Duodenal mucosa (tissue), 2 donors: Measurements from ENCODE around the gene MED9.

ENCODE experiments used
- H3K27ac ChIP-seq: one replicate; pipeline ENCODE4 v1.7.0; 2013; ENCODE audit warnings: low read depth, low read length
- H3K27me3 ChIP-seq, 2 donors: one replicate each; pipeline ENCODE4 v1.7.0; 2013; ENCODE audit warnings: low read length in 2 of 2, control low read depth in 1 of 2; ENCODE audit not compliant: insufficient read depth in 2 of 2, control insufficient read depth in 1 of 2
- H3K36me3 ChIP-seq, 2 donors: one replicate each; pipeline ENCODE4 v1.7.0; 2013; ENCODE audit warnings: low read length in 2 of 2, control low read depth in 1 of 2; ENCODE audit not compliant: insufficient read depth in 2 of 2, control insufficient read depth in 1 of 2
- H3K4me1 ChIP-seq, 2 donors: one replicate each; pipeline ENCODE4 v1.7.0; 2013; ENCODE audit warnings: low read length in 2 of 2, control low read depth in 1 of 2; ENCODE audit not compliant: insufficient read depth in 2 of 2, control insufficient read depth in 1 of 2
- H3K4me3 ChIP-seq, 2 donors: one replicate each; pipeline ENCODE4 v1.7.0; 2013; ENCODE audit warnings: low read length in 2 of 2, low read depth in 1 of 2
- H3K9ac ChIP-seq, 2 donors: one replicate each; pipeline ENCODE4 v1.7.0; 2013; ENCODE audit warnings: low read length in 2 of 2, low read depth in 1 of 2
- H3K9me3 ChIP-seq, 2 donors: one replicate each; pipeline ENCODE4 v1.7.0; 2013; ENCODE audit warnings: low read length in 2 of 2, control low read depth in 1 of 2; ENCODE audit not compliant: control insufficient read depth in 1 of 2

The MED9 gene

DNA sequence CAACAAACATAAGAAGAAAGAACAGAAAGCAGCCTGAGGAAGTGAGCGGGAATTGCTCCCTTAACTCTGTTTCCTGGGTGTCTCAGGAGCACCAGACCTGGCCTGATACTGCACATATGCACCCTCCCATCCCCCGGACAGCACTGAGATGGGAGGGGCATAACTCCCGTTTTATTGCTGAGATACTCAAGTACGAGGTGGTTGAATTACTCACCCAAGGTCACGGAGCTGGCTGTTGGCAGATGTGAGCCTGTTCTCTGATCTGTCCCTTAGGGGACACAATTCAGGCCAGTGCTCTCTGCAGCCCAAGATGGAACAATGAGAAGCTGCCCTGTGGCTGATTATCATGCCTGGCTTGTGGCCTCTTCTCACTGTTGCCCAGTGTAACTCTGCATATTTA lies 9.1 kb upstream of the MED9 start:
- no peak overlapping the region for H3K4me3 ChIP-seq
- H3K9ac ChIP-seq, result no peak overlapping the region
- H3K27ac ChIP-seq, result no peak overlapping the region
- no peaks in the 10 kb centered on the region for H3K36me3 ChIP-seq
- peaks cover 5% of the 10 kb centered on the region in 2 donors for H3K4me1 ChIP-seq
- H3K9me3 ChIP-seq, result no peaks in the 10 kb centered on the region
- H3K27me3 ChIP-seq, result peaks cover 0 to 8% of the 10 kb centered on the region in 2 donors

DNA sequence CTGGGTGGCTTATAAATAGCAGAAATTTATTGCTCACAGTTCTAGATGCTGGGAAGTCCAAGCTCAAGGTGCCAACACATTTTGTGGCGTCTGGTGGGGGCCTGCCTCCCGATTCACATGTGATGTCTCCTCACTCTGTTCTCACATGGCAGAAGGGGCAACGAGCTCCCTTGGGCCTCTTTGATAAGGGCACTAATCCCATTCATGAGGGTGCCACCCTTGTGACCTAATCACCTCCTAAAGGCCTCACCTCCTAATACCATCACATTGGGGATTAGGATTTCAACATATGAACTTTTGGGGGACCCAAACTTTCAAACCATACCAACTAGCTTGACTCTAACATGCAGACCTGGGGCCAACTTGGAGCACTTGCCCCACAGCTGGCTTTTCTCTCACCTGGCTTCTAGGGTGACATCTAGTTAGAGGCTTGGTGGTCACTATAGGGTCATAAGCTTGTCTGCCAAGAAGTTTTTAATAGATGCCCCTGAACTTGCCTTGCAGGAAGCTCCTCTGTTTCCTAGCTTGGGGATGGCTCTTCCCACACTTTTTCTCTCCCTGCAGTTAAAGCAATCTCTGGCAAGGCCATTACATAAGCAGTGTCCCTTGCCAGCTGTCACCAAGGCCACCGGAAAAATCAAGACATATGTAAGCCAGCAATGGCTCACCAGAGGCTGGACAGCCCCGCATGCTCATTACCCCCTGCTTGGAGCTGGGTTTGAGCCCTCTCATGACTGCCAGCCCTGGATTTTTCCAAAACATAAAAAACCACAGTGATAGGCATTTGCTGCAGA lies 8.4 kb upstream of the MED9 start:
- Histone ChIP-seq H3K4me1 (peaks cover 5% of the 10 kb centered on the region in 2 donors), H3K4me3 (no peak overlapping the region), H3K27me3 (peaks cover 0 to 8% of the 10 kb centered on the region in 2 donors), H3K27ac (no peak overlapping the region), H3K9ac (no peak overlapping the region), H3K9me3 (no peaks in the 10 kb centered on the region), H3K36me3 (no peaks in the 10 kb centered on the region)

DNA sequence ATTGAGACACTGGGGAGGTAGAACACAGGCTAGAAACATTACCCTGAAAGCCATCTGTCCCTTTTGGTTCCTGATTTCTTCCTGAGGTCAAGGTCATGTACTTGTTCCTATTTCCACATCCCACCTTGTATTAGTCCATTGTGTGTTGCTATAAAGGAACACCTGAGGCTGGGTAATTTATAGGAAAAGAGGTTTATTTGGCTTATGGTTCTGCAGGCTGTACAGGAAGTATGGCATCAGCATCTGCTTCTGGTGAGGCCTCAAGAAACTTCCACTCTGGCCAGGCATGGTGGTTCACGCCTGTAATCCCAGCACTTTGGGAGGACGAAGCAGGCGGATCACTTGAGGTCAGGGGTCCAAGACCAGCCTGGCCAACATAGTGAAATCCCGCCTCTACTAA lies 7.4 kb upstream of the MED9 start:
- H3K9ac ChIP-seq, result no peak overlapping the region
- no peaks in the 10 kb centered on the region for H3K36me3 ChIP-seq
- H3K27ac ChIP-seq, result no peak overlapping the region
- H3K27me3 ChIP-seq, result peaks cover 0 to 8% of the 10 kb centered on the region in 2 donors
- H3K4me1 ChIP-seq, result peaks cover 5% of the 10 kb centered on the region in 2 donors
- H3K4me3 ChIP-seq, result no peak overlapping the region
- no peaks in the 10 kb centered on the region for H3K9me3 ChIP-seq

DNA sequence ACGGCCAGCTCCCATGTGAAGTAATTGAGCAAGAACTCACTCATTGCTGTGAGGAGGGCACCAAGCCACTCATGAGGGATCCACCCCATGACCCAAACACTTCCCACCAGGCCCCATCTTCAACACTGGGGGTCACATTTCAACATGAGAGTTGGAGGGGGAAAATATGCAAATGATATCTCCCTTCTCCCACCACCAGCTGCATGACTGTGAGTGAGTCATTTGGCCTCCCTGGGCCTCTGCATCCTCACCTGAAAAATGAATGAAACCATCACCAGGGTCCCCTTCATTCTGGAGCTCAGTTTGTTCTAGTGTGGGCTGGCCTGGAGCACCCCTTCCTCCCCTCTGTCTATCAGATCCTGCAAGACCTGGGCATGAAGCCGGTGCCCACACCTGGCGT lies 6.8 kb upstream of the MED9 start:
- H3K9ac ChIP-seq, result no peak overlapping the region
- H3K9me3 ChIP-seq, result no peaks in the 10 kb centered on the region
- no peaks in the 10 kb centered on the region for H3K36me3 ChIP-seq
- H3K27me3 ChIP-seq, result peaks cover 0 to 8% of the 10 kb centered on the region in 2 donors
- H3K4me1 ChIP-seq, result peaks cover 5% of the 10 kb centered on the region in 2 donors
- H3K4me3 ChIP-seq, result no peak overlapping the region
- no peak overlapping the region for H3K27ac ChIP-seq

DNA sequence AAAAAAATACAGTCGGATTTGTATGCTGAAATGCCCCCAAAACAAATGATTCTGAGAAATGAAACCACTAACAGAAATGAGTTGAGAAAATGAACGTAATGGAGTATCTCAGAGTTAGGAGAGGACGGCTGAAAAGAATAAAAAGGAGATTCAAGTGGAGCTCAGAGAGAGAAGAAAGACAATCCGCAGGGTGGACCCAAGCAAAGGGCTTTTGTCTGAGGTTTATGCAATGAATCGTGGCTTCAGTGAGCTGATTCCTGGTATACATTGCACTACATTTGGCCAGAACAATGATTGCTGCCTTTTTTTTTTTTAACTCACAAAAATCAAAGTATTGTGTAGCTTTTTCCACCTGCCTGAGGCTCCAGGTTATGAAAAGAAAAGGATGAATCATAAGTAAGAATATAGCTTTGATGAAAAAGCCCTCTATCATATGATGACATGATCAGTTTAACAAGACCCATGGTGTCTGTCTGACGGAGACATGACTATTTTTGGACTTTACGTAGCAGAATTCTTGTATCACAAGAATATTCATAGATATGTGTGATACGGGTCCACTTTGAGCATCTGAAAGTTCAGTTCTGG lies 4.4 kb upstream of the MED9 start:
- Histone ChIP-seq H3K9me3 (no peaks in the 10 kb centered on the region), H3K27ac (no peak overlapping the region), H3K27me3 (peaks cover 0 to 8% of the 10 kb centered on the region in 2 donors), H3K36me3 (no peaks in the 10 kb centered on the region), H3K4me1 (peaks cover 3 to 5% of the 10 kb centered on the region in 2 donors), H3K4me3 (no peak overlapping the region), H3K9ac (no peak overlapping the region)

DNA sequence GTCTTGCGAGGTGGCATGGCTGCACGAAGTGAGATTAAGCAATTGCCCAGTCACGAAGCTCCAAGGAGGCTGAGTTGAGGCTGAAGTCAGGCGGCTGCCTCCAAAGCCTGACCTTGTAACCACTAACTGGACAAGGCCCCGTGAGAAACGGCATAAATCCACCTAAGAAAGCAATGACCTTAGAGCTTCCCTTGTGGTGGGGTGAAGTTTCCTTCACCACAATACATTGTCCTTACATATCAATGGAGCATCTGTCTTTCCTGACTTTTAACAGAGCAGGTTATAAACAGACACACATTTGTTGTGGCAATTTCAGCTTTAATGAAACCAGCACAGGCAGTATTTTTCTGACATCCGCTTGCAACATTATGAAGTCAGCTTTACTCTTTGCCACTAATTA lies 2.5 kb upstream of the MED9 start:
- Histone ChIP-seq H3K9ac (no peak overlapping the region), H3K4me1 (peaks cover 12 to 17% of the 10 kb centered on the region in 2 donors), H3K9me3 (no peaks in the 10 kb centered on the region), H3K27ac (no peak overlapping the region), H3K4me3 (no peak overlapping the region), H3K36me3 (no peaks in the 10 kb centered on the region), H3K27me3 (peaks cover 0 to 8% of the 10 kb centered on the region in 2 donors)

DNA sequence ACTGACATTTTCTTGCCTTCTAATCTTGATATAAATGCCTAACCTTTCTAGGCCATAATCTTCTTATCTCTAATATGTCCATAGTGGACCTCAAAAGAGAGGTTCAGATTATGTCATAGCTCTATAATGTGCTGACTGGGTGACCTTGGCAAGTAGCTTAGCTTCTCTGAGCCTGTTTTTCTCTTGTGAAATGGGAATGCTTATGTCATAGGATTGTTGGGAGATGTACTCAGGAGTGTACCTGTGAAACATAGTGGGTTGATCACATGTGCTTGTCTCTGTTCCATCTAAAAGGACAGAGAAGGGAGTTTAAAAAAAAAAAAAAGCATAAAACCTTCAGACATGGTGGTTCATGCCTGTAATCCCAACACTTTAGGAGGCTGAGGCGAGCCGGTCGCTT lies 2.4 kb downstream of the MED9 start:
- Histone ChIP-seq H3K27ac (no peak overlapping the region), H3K9ac (no peak overlapping the region), H3K4me1 (peaks cover 19 to 22% of the 10 kb centered on the region in 2 donors), H3K27me3 (no peaks in the 10 kb centered on the region), H3K36me3 (peaks cover 0 to 9% of the 10 kb centered on the region in 2 donors), H3K4me3 (no peak overlapping the region), H3K9me3 (no peaks in the 10 kb centered on the region)

DNA sequence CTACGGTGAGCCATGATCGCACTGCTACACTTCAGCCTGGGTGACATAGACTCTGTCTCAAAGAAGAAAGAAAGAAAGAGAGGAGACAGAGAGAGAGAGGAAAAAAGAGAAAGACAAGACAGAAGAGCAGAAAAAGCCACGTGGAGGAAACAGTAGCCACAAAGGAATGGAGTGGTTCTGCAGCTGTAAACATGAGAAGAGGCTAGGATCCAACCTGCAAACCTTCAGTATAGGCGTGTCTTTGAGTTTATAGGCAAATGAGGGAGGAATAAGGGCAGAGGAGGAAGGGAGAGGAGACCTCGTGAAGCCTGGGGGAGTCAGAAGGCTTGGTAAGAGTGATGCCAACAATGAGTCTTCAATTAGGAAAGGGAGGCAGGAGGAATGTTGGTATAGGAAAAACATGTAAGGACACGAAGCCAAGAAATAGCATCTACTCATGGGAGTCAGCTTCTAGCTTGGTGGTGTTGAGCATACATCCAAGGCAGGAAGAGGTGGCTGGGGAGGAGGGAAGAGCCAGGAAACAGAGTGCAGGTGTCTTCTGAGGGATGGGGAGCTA lies 3.9 kb downstream of the MED9 start:
- no peak overlapping the region for H3K27ac ChIP-seq
- peaks cover 19 to 22% of the 10 kb centered on the region in 2 donors for H3K4me1 ChIP-seq
- no peaks in the 10 kb centered on the region for H3K27me3 ChIP-seq
- no peaks in the 10 kb centered on the region for H3K9me3 ChIP-seq
- no peak overlapping the region for H3K4me3 ChIP-seq
- peaks cover 0 to 20% of the 10 kb centered on the region in 2 donors for H3K36me3 ChIP-seq
- no peak overlapping the region for H3K9ac ChIP-seq

DNA sequence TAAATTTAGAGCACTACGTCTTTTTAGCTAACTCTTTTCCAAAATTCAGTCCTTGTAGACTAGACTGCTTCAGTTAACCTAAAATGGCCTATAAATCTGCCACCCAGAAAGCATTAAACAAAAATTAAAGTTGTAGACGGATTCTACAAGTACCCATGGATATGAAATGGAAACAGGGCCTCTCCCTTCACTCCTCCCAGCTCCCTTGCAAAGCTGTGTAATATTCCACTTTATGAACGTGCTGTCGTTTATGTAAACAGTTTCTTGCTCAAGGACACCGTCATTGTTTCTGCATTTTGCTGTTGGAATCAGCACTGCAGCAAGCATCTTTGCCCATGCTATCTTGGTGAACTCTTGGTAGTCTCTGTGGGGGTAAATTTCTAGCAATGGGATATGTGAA lies 5.1 kb downstream of the MED9 start:
- Histone ChIP-seq H3K9me3 (no peaks in the 10 kb centered on the region), H3K36me3 (peaks cover 0 to 22% of the 10 kb centered on the region in 2 donors), H3K9ac (no peak overlapping the region), H3K27ac (no peak overlapping the region), H3K4me3 (no peak overlapping the region), H3K27me3 (no peaks in the 10 kb centered on the region), H3K4me1 (peaks cover 19 to 22% of the 10 kb centered on the region in 2 donors)

DNA sequence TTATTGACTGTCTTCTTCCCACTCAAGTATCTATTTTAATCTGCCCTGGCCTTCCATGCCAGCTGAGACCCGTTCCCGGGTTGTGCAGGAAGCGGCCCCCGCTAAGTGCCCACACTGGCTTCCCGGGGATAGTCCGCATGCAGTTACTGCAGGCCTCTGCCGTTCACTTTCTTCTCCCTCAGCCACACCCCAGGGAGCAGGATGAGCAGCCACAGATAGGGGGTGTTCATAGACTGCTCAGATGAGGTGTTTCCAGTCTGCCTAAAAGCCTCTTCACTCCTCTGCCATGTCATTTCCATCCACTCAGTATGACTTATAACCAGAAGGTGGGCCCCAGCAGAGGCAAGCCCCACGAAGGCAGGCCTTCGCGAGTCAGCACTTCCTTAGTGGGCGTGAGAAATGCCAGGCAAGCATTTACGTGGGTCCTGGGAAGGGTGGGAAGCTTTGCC lies 7.7 kb downstream of the MED9 start:
- Histone ChIP-seq H3K27me3 (no peaks in the 10 kb centered on the region), H3K4me3 (no peak overlapping the region), H3K9ac (no peak overlapping the region), H3K27ac (no peak overlapping the region), H3K36me3 (peaks cover 3 to 37% of the 10 kb centered on the region in 2 donors), H3K9me3 (no peaks in the 10 kb centered on the region), H3K4me1 (peaks cover 5 to 8% of the 10 kb centered on the region in 2 donors)
